DMS 273 (cell line): ENCODE measurements around the gene PEX14.

Experiments
- DNase-seq: peaks from one replicate; lab custom pipeline; 2025; ENCODE audit not compliant: unreplicated experiment; lab: John Stamatoyannopoulos, UW

Gene PEX14

DNA sequence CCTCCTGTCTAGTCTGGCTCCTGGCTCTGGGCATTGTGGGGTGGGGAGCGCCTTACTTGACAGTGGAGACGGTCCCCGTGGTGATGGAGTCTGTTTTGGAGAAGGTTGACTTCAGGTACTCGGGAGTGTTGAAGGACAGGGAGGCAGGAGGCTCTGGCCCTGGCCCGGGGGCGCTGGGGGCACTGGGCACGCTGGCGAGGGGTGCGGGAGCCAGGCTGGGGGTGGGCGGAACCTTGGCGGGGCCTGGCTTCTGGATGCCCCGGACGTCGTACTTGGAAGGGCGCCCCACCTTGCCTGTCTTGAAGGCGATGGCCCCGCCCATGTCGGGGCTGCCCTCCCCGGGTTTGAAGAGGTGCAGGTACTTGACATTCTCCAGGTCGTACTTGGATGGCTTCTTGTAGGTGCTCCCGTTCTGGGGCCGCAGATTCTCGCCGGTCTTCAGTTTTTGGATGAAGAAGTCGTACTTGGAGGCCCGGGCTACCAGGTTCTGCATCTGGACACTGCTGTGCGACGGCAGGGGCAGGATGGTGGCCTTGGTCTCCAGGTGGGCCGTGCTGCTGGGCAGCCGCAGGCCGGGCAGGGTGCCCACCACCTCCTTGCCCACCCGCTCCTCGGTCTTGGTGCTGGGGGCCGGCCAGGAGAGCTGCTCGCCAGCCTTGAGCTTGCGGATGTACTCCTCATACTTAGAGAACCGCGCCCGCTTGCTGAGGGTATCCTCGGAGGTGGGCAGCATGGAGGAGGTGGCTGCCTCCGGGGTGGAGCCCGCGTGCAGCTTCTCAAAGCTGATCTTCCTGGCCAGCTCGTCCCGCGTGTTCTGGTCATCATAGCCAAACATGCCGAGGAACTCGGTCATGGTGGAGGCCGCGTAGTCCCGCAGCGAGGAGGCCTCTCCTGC lies 185.1 kb downstream of the PEX14 start:
- DNase-seq, result no peak

GRCh38 chr1:10661453-10661852 lies 186.7 kb downstream of the PEX14 start:
- DNase-seq, result no peak

GRCh38 chr1:10662090-10662688 lies 187.4 kb downstream of the PEX14 start:
- DNase-seq, result no peak

DNA sequence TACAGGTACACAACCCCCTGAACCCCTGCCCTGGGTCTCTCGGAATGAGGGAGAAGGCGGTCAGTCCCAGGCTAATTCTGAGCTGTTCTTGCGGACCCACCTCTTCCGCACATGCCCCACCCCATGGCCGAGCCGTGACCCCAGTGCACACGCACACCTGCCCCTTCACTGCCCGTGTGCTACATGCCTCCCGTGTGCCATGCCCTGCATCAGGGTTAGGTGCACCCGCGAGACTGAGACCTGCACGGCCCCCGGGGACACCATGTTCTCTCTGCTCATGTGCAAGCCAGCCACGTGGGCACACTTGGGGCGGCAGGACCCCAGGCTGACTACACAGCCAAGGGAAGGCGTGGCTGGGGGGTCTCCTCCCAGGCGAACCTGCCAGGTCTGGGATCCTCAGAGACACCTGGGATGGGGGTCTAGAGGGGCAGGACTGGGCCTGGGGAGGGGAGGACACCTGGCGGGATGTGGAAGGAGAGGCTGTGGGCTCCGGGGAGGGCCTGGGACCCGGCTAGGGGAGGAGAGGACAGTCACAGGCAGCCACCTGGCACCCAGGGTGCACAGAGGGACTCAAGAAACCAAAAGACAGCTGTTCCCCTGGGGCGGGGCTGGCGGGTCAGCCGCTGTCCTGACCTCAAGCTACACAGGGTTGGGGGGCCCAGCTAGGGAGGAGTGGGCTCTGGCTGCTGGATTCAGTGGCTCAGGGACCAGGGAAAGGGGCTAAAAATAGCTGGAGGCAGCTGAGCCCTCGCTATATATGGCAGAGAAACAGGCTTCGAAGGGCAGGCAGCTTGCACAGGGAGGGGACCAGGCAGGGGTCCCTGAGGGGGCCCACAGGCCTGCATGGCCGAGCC lies 188.3 kb downstream of the PEX14 start:
- no peak for DNase-seq

DNA sequence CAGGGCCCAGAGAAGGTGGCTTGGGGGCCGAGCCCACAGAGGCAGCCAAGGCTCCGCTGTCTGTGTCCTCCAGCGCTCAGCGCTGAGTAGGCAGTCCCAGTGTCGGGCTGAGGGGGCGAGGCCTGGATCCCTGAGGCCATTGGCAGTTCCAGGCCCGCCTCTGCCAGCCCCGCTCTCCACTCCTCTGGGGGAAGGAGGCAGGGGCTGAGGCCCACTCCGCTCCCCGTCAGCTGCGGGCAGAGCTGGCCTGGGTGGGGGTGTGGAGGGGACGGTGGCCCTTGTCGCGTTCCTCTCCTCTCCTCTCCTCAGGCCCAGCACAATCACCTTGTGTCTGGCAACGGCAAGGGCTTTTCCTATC lies 188.9 kb downstream of the PEX14 start:
- peak; percentile 62 for DNase-seq

- DNase-seq, result no peak
These were observed 189.5 kb downstream of the PEX14 start for GRCh38 chr1:10664251-10664650.

GRCh38 chr1:10665226-10665625 lies 190.5 kb downstream of the PEX14 start:
- no peak for DNase-seq

DNA sequence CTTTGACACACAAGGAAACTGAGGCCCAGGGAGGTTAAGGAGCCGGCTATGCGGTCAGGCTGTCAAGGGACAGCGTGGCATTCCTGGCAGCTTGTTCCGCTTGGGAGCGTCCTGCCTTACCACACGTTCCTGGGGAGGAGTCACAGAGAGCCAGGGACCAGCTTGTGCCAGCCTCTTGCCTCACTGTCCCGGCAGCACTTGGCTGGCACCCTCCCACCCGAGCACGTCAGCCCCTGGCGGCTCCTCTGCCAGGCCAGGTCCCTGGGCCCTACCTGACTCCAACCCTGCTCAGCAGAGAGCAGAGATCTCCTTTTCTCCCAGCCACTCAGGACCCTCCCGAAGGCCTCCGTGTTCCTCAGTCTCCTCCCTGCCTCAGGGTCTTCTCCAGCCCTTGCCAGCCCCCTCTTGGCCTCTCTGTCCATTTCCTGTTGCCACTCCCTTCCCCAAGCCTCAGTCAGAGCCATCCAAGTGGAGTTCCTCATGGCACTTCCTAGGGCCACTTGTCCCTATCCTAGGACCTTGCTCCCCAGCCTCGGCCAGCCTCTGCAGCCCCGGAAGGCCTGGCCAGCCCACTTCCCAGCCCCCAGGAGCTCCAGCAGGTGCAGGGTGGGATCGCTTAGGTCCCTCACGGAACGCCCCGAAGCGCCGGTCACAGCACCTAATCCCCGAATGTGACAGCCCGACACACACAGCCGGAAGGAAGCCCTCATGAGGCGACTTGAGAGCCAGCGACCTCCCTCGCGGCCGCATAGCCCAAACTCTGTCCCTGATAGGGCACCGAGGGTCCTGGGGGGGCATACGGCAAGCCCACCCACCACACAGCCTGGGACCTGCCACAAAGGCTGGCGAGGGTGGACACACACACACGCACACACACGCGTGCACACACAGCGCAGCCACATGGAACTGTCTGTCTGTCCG lies 191.4 kb downstream of the PEX14 start:
- DNase-seq, result no peak

DNA sequence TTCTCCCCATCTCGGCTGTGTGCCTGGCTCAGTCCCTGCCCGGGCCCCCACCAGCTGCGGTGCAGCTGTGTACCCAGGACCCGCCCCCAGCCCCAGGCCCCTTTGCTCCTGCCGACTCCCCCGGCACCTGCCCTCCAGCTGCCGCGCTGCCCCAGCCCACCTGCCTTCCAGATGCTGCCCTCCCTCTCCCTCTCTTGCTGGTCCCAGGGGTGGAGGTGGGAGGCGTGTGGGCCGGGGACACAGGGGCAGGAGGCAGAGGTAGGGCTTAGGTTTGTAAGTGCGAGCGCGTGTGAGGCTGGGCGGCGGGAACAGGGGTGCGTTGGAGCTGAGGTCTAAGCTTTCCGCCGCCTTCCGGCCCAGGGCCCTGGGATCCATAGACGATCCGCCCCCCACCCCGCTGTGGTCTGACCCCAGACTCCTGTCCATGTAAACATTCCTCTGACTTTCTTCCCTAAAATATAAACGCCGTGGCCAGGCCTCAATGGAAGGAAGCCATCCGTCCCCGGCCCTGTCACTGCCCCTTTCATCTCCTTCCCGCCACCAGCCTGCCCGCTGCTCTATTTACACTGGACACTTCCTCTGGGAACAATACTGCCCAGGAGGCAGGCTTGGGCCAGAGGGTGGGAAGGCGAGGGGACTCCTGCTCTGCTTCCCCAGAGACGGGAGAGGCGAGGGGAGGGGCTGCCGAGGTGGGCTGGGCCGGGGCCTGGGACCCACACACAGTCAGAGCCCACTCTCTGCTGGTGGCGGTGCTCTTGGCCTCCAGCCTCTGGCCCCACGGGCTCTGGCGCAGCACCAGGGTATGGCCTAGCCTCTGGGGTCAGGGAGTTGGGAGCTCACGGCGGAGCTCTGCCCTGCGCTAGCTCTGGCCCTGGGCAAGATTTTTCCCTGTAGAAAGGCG lies 193.4 kb downstream of the PEX14 start:
- DNase-seq, result peak; percentile 39

DNA sequence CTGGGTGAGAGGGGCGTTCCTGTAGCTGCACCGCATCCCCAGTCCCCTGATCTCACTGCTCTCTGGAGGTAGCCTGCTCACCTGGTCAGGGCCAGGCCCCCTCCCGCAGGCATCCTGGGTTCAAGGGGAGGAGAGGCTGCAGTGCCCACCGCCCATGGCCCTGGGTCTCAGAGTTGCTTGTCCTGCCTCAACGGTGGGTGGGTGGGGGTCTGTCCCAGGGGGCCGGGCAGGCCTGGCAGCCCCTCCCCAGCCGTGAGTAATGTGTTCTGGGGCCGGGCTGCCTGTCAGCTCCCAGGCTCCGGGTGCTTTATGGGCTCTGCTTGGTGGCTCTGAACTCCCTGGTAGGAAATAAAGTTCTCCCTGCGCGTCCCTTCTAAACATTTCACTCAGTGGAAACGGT lies 194.8 kb downstream of the PEX14 start:
- no peak for DNase-seq

- no peak for DNase-seq
These were observed 195.4 kb downstream of the PEX14 start for GRCh38 chr1:10670190-10670589.

DNA sequence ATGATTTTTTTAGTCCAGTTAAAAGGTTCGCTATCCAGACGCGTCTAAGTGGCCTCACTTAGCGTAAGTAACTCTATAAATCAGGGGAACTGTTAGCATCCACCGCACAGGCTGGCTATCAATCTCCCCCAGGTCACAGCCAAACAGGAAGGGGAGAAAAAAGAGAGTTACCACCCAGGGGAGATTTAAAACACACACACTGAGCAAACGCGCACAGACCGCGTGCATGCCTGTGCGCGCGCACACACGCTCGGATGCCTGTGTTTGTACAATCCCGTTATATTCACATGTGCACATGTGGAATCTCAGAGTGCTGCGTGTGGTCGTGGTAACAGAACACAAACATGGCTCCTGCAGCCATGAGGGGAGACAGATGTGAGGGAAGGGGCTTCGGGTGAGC lies 196.3 kb downstream of the PEX14 start:
- DNase-seq, result no peak

- no peak for DNase-seq
These were observed 197.0 kb downstream of the PEX14 start for GRCh38 chr1:10671622-10672342.

GRCh38 chr1:10672343-10673050 lies 197.7 kb downstream of the PEX14 start:
- no peak for DNase-seq

GRCh38 chr1:10673109-10673711 lies 198.5 kb downstream of the PEX14 start:
- no peak for DNase-seq

- no peak for DNase-seq
These were observed 199.5 kb downstream of the PEX14 start for GRCh38 chr1:10674222-10674621.

DNA sequence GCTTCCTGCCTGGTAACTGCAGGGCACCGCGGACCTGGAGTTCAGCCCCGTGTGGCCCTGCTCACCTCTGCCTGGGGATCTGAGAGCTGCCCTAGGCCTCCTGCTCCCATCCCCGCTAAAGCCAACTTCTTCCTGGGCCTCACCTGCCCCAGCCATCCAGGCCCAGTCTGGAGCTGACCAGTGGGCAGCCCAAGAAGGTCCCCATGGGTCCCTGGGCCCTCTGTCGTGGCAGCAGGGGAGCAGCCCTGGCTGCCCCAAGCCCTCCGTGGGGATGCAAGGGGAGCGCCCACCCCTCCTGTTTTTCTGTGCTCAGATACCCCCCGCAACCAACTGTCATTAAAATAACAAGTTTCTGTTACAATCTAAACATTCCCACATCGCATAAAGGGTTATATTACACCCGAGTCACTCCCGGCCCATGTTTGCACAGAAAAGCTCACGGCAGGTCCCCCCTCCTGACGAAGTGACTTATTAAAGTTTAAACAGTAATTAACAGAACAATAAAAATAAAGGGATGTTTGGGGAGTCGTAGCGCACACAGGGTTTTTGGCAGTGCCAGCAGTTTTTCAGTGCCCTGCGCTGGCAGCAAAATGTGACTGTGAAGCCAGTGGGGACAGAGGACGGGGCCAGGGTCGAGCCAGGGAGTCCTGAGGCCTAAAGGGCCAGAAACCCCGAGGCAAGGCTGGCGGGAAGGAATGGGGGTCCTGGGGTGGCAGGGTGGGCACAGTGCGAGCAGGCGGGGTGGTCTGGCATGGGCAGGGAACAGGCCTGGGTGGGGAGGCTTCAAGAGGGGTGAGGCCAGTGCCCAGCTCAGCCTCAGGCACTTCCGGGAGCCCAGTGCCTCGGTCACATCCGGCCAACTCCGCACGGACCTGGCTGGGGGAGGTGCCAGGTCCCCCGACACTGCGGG lies 200.2 kb downstream of the PEX14 start:
- peak; percentile 28 for DNase-seq
